Stimulated activated CD8-positive, alpha-beta memory T cell treated with anti-CD3 and anti-CD28 coated beads, Interleukin-12 subunit alpha, Interleukin-12 subunit beta, amount 100 ng/mL, for 4 hours (primary cell): ENCODE results near the gene TACC2.
"Not testable (repeated sequence)": the region's sequence is repeated elsewhere in the genome, so short reads cannot be mapped to it uniquely, and the experiment has no call there.

Experiments
- DNase-seq: peaks from one replicate; pipeline ENCODE4 v3.0.0-alpha.2; 2020; ENCODE audit warnings: low read depth

TACC2 gene

GRCh38 chr10:122191936-122192541, 203.1 kb downstream of the TACC2 start:
- DNase-seq = no peak

GRCh38 chr10:122194251-122194650, 205.3 kb downstream of the TACC2 start:
- DNase-seq = no peak

GRCh38 chr10:122196218-122196617, 207.3 kb downstream of the TACC2 start:
- DNase-seq = no peak

- DNase-seq = no peak
These were observed 208.8 kb downstream of the TACC2 start for GRCh38 chr10:122197611-122198222.

GRCh38 chr10:122198631-122199030, 209.7 kb downstream of the TACC2 start:
- no peak for DNase-seq

GRCh38 chr10:122199070-122199469, 210.1 kb downstream of the TACC2 start:
- DNase-seq = no peak

GRCh38 chr10:122199689-122200088, 210.7 kb downstream of the TACC2 start:
- DNase-seq = no peak

GRCh38 chr10:122201401-122201800, 212.4 kb downstream of the TACC2 start:
- no peak for DNase-seq

GRCh38 chr10:122203180-122203579, 214.2 kb downstream of the TACC2 start:
- not testable (repeated sequence) for DNase-seq

GRCh38 chr10:122204691-122205489, 215.9 kb downstream of the TACC2 start:
- no peak for DNase-seq

GRCh38 chr10:122206471-122207065, 217.6 kb downstream of the TACC2 start:
- no peak for DNase-seq

GRCh38 chr10:122207163-122207562, 218.2 kb downstream of the TACC2 start:
- DNase-seq = no peak

GRCh38 chr10:122207596-122207995, 218.6 kb downstream of the TACC2 start:
- no peak for DNase-seq

GRCh38 chr10:122208571-122209430, 219.8 kb downstream of the TACC2 start:
- DNase-seq = no peak

- no peak for DNase-seq
These were observed 221.7 kb downstream of the TACC2 start for GRCh38 chr10:122210481-122211265.

GRCh38 chr10:122213364-122213763, 224.4 kb downstream of the TACC2 start:
- no peak for DNase-seq

- DNase-seq = no peak
These were observed 224.8 kb downstream of the TACC2 start for GRCh38 chr10:122213766-122214165.

GRCh38 chr10:122216047-122216446, 227.1 kb downstream of the TACC2 start:
- no peak for DNase-seq

GRCh38 chr10:122219340-122219739, 230.4 kb downstream of the TACC2 start:
- DNase-seq = no peak

- DNase-seq = no peak
These were observed 231.8 kb downstream of the TACC2 start for GRCh38 chr10:122220736-122221135.

GRCh38 chr10:122221958-122222357, 233.0 kb downstream of the TACC2 start:
- no peak for DNase-seq
